RPMI8226 (cell line): ENCODE data around the gene CYP26B1.

ENCODE experiments used
- DNase-seq: peaks from one replicate; pipeline ENCODE4 v3.0.0-alpha.2; 2015

CYP26B1 gene

GRCh38 chr2:72147303-72147971, at the start of gene CYP26B1:
Gene CYP26B1, minus strand, starts transcription at chr2:72147862. Its CDS starts 28 bp downstream, at chr2:72147834.
- no peak for DNase-seq

GRCh38 chr2:72193723-72194122, 46.1 kb upstream of the CYP26B1 start:
- no peak for DNase-seq

- DNase-seq: no peak
Observed at GRCh38 chr2:72191441-72191840, 43.8 kb upstream of the CYP26B1 start.

- DNase-seq: no peak
Observed at GRCh38 chr2:72185206-72185605, 37.5 kb upstream of the CYP26B1 start.

- no peak for DNase-seq
Observed at GRCh38 chr2:72183466-72183865, 35.8 kb upstream of the CYP26B1 start.

GRCh38 chr2:72183016-72183415, 35.4 kb upstream of the CYP26B1 start:
- no peak for DNase-seq

GRCh38 chr2:72182547-72182946, 34.9 kb upstream of the CYP26B1 start:
- no peak for DNase-seq

- no peak for DNase-seq
Observed at GRCh38 chr2:72181616-72182015, 34.0 kb upstream of the CYP26B1 start.

GRCh38 chr2:72180351-72180750, 32.7 kb upstream of the CYP26B1 start:
- no peak for DNase-seq

- no peak for DNase-seq
Observed at GRCh38 chr2:72178551-72178950, 30.9 kb upstream of the CYP26B1 start.

- DNase-seq: no peak
Observed at GRCh38 chr2:72176281-72176680, 28.6 kb upstream of the CYP26B1 start.

GRCh38 chr2:72175636-72176035, 28.0 kb upstream of the CYP26B1 start:
- no peak for DNase-seq

GRCh38 chr2:72173640-72174321, 26.1 kb upstream of the CYP26B1 start:
- DNase-seq: no peak

- no peak for DNase-seq
Observed at GRCh38 chr2:72172478-72172877, 24.8 kb upstream of the CYP26B1 start.

GRCh38 chr2:72166279-72166678, 18.6 kb upstream of the CYP26B1 start:
- DNase-seq: no peak

GRCh38 chr2:72165792-72166191, 18.1 kb upstream of the CYP26B1 start:
- no peak for DNase-seq

GRCh38 chr2:72162574-72162973, 14.9 kb upstream of the CYP26B1 start:
- no peak for DNase-seq

- no peak for DNase-seq
Observed at GRCh38 chr2:72159211-72159993, 11.7 kb upstream of the CYP26B1 start.

- no peak for DNase-seq
Observed at GRCh38 chr2:72157871-72158771, 10.5 kb upstream of the CYP26B1 start.

- no peak for DNase-seq
Observed at GRCh38 chr2:72156872-72157271, 9.2 kb upstream of the CYP26B1 start.

GRCh38 chr2:72155737-72156136, 8.1 kb upstream of the CYP26B1 start:
- no peak for DNase-seq

GRCh38 chr2:72155151-72155550, 7.5 kb upstream of the CYP26B1 start:
- no peak for DNase-seq
